Activated CD8-positive, alpha-beta memory T cell treated with anti-CD3 and anti-CD28 coated beads, Interleukin-2, amount 50 U/mL, for 24 hours (primary cell): ENCODE results near the gene MRPL36.
"Not testable (repeated sequence)": the region's sequence is repeated elsewhere in the genome, so short reads cannot be mapped to it uniquely, and the experiment has no call there.

ENCODE experiments used
- DNase-seq: peaks from one replicate; pipeline ENCODE4 v3.0.0-alpha.2; 2020; ENCODE audit errors: extremely low read depth

Gene MRPL36

DNA sequence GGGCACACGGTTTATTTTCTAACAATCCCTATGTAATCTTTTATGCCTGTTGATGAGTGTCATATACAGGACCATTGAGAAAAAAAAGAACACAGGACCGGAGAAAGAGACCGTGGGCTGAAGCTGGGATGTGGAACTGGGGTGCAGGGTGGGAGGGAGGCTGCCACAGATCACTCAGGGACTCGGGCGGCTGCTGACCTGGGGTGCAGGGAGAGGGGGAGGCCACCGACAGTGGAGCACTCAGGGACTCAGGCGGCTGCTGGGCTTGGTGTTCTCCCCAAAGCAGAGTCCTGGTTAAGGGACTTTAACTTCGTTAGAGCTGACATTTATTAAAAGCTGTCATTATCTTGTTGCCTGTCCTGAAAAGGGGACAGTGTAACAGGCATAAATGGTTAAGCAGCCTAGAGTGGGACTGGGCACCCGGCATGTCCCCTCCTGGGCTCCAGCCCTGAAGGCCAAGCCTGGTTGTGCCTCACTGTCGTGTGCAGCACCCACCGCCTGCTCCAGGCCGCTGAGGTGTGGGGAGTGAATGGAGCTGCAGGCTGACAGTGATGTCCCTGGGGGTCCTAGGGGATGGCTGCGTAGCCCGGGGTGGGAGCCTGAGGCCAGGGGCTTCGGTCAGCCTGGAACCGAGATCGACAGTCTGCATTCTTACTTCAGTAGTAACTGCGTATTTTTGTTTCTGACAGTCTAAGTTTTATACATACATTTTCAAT, 15.6 kb upstream of the MRPL36 start:
- DNase-seq: no peak

GRCh38 chr5:1814183-1815020, 14.8 kb upstream of the MRPL36 start:
- DNase-seq: no peak

- DNase-seq: no peak
Measured at GRCh38 chr5:1810581-1811101, 11.0 kb upstream of the MRPL36 start.

DNA sequence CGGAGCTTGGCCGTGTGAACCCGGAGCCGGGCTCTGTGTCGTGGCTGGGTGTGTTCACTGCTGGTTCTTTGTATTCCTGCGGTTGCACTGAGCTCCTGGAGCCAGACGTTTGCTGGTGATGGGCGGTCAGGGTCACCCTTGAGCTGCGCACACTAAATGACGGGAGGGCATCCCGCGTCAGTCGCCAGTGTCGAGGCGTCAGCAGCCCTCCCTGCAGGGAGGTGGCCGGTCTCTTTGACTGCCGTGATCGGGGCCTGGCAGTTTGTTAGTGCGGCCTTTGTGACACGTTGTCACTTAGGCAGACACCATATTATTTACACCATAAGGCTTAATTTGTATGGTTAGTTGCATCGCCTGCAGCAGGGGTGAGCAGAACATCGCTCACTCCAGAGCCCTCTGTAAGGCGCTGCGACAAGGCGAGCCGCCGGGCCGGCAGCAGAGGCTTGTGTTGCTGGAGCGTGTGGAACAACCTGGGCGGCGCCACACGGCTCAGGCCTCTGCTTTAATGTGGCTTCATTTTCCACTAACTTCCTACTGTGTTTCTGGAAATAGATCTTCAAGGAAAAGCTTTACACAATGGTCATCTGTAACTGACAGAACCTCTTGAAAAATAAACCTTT, 9.9 kb upstream of the MRPL36 start:
- DNase-seq: no peak

- DNase-seq: no peak
Measured at GRCh38 chr5:1808439-1808838, 8.8 kb upstream of the MRPL36 start.

GRCh38 chr5:1807451-1808185, 8.0 kb upstream of the MRPL36 start:
- DNase-seq: no peak

- no peak for DNase-seq
Measured at GRCh38 chr5:1806974-1807373, 7.3 kb upstream of the MRPL36 start.

- no peak for DNase-seq
Measured at GRCh38 chr5:1806199-1806598, 6.6 kb upstream of the MRPL36 start.

GRCh38 chr5:1805736-1806135, 6.1 kb upstream of the MRPL36 start:
- no peak for DNase-seq

- no peak for DNase-seq
Measured at GRCh38 chr5:1805326-1805725, 5.7 kb upstream of the MRPL36 start.

- no peak for DNase-seq
Measured at GRCh38 chr5:1804001-1804690, 4.5 kb upstream of the MRPL36 start.

DNA sequence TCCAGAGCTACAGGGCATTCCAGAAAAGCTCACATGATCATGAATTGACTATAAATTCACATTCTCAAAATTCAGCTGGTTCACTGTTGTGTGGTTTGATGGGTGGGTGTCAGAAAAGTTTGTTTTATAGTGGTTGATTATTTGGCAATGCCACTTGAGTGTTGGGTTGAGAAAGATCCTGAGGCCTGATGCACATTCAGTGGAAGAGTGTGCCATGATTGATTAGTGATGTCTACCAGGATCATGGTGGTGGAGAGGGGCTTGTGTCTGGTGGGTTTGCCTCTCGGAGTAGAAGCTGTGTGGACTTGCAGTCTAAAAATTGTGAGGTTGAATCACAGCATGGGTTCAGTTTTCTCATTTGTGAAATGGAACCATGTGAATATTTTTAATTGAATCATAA, 3.6 kb upstream of the MRPL36 start:
- no peak for DNase-seq

DNA sequence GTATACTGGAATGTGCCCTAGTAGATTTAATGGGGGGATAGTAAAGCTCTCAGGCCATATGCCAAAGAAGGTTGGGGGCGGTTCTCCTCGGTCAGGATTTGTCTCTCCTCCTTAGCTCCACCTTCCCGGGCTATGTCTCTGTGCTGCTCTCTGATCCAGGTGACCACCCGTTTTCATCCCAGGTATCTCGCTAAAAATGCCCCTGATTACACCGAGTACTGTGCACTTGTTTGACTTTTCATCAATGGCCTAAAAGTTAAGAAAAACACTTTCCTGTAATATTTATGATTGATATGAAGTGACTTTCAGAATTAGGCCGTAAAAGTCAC, 2.3 kb upstream of the MRPL36 start:
- no peak for DNase-seq

DNA sequence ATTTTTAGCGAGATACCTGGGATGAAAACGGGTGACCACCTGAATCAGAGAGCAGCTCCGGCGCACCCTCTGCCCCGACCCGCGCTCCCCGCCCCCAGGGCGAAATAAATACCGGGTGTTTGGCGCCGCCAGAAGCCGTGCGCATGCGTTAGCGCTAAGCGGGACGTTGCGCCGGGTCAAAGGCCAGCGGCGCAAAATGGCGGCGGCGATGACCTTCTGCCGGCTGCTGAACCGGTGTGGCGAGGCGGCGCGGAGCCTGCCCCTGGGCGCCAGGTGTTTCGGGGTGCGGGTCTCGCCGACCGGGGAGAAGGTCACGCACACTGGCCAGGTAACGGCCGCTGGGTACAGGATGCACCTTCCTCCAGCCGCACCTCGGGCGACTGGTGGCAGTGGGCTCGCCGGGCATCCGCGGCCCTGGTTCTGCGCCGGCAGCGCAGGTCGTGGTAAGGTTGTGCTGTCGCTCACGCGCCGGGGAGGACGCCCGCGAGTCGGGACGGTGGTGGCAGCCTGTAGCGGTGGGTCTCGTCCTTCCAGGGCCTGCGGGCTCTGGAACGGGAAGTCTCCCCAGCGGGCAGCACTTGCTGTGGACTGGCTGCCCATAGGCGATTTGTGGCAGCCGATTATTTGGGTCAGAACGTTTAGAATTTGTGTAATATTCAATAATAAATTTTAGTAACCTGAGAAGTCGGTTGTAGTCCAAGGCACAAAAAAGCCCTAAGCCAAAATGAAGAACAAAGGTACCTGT, 1.8 kb upstream of the MRPL36 start, which contains the start of gene NDUFS6:
NDUFS6 (plus strand) TSS at position 186 of the 745 bp plus-strand sequence; CDS start at position 197, 11 bp downstream.
- no peak for DNase-seq

GRCh38 chr5:1800472-1801221, 1.0 kb upstream of the MRPL36 start:
- DNase-seq: no peak

DNA sequence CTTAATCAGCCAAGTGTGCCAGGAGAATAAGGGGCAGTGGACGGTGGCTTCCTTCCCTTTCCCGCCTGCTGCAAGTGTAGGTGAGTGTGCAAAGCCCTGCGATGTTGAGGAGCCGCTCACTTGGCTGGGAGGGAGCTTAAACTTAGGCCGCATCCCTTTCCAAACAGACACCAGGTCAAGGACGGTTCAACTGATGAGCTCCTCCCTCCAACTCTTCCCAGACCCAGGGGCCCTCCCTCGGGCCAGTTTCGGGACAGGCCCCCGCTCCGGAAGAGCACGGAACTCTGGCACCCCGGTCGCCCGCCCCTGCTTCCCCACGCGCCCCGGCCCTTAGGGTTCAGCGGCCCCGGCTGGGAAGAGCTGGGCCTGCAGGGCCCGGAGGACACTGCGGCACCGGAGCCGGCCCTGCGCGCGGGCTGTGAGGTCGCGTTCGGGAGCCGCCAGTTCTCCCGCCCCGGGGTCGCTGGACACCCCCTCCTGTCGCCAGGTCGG, 481 bp downstream of the MRPL36 start:
- no peak for DNase-seq

- not testable (repeated sequence) for DNase-seq
Measured at GRCh38 chr5:1798589-1798988, 1.0 kb downstream of the MRPL36 start.

DNA sequence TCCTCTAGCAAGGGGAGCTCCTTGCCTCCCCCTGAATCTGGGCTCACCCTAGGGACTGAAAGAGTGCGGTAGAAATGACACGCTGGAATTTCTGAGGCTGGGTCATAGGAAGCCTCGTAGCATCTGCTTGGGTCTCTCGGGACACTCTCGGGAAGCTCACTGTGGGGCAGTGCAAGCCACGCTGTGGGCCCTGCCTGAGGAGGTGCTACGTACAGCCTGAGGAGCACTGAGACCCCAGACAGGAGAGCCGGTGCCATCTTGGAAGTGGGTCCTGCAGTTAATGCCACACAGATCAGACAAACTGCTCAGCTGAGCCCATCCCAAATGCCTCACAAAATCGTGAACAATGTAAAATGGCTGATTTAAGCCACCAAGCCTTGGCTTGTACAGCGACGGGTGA, 1.8 kb downstream of the MRPL36 start:
- DNase-seq: no peak

GRCh38 chr5:1797103-1797800, 2.4 kb downstream of the MRPL36 start:
- DNase-seq: no peak
